HCT116 (cell line): ENCODE measurements around the gene TMEM212.
"Not testable (repeated sequence)": the region's sequence is repeated elsewhere in the genome, so short reads cannot be mapped to it uniquely, and the experiment has no call there.

ENCODE experiments used
- TCF7L2 ChIP-seq: IDR thresholded peaks from 2 replicates; pipeline ENCODE4 v1.7.0; 2011; ENCODE audit warnings: borderline replicate concordance, inconsistent platforms; ENCODE audit not compliant: insufficient read depth, insufficient read length; ENCODE audit errors: extremely low read depth
- TF ChIP-seq, protein P1 (sequence below), 3 experiments: fragments of 200-600 bp in 1 of 3; sonication (generic) in 1 of 3; IDR thresholded peaks in 2 of 3; conservative IDR thresholded peaks in 1 of 3; 2 replicates each; pipeline ENCODE4 v1.5.1; 2012 to 2017; ENCODE audit warnings: low read depth in 2 of 3, low read length in 2 of 3, antibody characterized with exemption in 1 of 3, borderline replicate concordance in 1 of 3, control low read depth in 1 of 3, mild to moderate bottlenecking in 1 of 3, mixed read lengths in 1 of 3, mixed run types in 1 of 3, moderate library complexity in 1 of 3; ENCODE audit not compliant: insufficient read depth in 1 of 3
- TF ChIP-seq, protein P2 (sequence below): IDR thresholded peaks from 2 replicates; pipeline ENCODE4 v1.6.1; 2012

DNA sequence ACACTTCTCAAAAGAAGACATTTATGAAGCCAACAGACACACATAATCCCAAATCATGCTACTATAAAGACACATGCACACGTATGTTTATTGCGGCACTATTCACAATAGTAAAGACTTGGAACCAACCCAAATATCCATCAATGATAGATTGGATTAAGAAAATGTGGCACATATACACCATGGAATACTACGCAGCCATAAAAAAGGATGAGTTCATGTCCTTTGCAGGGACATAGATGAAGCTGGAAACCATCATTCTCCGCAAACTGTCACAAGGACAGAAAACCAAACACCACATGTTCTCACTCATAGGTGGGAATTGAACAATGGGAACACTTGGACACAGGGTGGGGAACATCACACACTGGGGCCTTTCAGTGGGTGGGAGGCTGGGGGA is 15.6 kb downstream of the TMEM212 start:
- TF ChIP-seq, protein P1, sequence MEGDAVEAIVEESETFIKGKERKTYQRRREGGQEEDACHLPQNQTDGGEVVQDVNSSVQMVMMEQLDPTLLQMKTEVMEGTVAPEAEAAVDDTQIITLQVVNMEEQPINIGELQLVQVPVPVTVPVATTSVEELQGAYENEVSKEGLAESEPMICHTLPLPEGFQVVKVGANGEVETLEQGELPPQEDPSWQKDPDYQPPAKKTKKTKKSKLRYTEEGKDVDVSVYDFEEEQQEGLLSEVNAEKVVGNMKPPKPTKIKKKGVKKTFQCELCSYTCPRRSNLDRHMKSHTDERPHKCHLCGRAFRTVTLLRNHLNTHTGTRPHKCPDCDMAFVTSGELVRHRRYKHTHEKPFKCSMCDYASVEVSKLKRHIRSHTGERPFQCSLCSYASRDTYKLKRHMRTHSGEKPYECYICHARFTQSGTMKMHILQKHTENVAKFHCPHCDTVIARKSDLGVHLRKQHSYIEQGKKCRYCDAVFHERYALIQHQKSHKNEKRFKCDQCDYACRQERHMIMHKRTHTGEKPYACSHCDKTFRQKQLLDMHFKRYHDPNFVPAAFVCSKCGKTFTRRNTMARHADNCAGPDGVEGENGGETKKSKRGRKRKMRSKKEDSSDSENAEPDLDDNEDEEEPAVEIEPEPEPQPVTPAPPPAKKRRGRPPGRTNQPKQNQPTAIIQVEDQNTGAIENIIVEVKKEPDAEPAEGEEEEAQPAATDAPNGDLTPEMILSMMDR (IDR thresholded peaks at IDR 0.05 in 2 of 3, conservative IDR thresholded peaks at IDR 0.05 in 1 of 3; ENCODE audit: borderline replicate concordance in 1 of 3, insufficient read depth in 1 of 3, low read depth in 2 of 3, low read length in 2 of 3), result not testable (repeated sequence)
- TF ChIP-seq, protein P2, sequence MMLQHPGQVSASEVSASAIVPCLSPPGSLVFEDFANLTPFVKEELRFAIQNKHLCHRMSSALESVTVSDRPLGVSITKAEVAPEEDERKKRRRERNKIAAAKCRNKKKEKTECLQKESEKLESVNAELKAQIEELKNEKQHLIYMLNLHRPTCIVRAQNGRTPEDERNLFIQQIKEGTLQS, result not testable (repeated sequence)
- not testable (repeated sequence) for TF ChIP-seq TCF7L2
